ENCODE measurements around the gene EPB41L1. TPM values are rescaled to one million over a fixed set of nuclear protein-coding genes. Genes with fewer than 3 reads are reported as not detected.

Gene EPB41L1
- total RNA-seq, 1 donor from 2014 or later = 32.7 TPM

GRCh38 chr20:36281785-36282380 lies 127.3 kb downstream of the EPB41L1 start:
- DNase-seq (ENCODE audit: low spot score) = no peak
- no peaks in the 10 kb centered on the region for H3K79me2 ChIP-seq (ENCODE audit: low read depth)
- Mint-ChIP-seq H3K36me3 (no peaks in the 10 kb centered on the region), H3K27me3 (ENCODE audit: insufficient read depth, low read depth) (peaks cover 9% of the 10 kb centered on the region), H3K4me3 (no peak overlapping the region), H3K4me1 (no peaks in the 10 kb centered on the region), H3K9me3 (no peaks in the 10 kb centered on the region), H3K27ac (no peak overlapping the region)
- H3K4me1 ChIP-seq = no peaks in the 10 kb centered on the region
- no peak overlapping the region for H3K4me2 ChIP-seq
- no peak overlapping the region for H3K9ac ChIP-seq
- TF ChIP-seq EZH2phosphoT487 (IDR thresholded peaks at IDR 0.05) = no peak
- TF ChIP-seq EZH2 (IDR thresholded peaks at IDR 0.05) = no peak
- H2AFZ ChIP-seq (replicated peaks) = no peak overlapping the region
- H3K36me3 ChIP-seq = no peaks in the 10 kb centered on the region
- H3K27ac ChIP-seq = no peak overlapping the region
- H3F3A ChIP-seq (ENCODE audit: low read depth) = no peaks in the 10 kb centered on the region
- H3K27me3 ChIP-seq = no peaks in the 10 kb centered on the region
- H3K9me3 ChIP-seq (ENCODE audit: low read depth) = no peaks in the 10 kb centered on the region
- no peaks in the 10 kb centered on the region for H4K20me1 ChIP-seq (ENCODE audit: low read depth)
- H3K4me3 ChIP-seq = no peak overlapping the region

Other genes with a start within 250 kb of the EPB41L1 start
- 6.4 and 46.6 TPM in 2 replicates for gene SCAND1, start 200.2 kb upstream of the EPB41L1 start, total RNA-seq (ENCODE audit: low replicate concordance)
- 4.4 and 6.1 TPM in 2 replicates for gene CNBD2, start 186.2 kb upstream of the EPB41L1 start, total RNA-seq (ENCODE audit: low replicate concordance)
- gene AAR2, start 81.7 kb downstream of the EPB41L1 start, total RNA-seq (ENCODE audit: low replicate concordance) = 19.7 and 26.6 TPM in 2 replicates
- 21.7 and 74.5 TPM in 2 replicates for gene DLGAP4, start 151.6 kb downstream of the EPB41L1 start, total RNA-seq (ENCODE audit: low replicate concordance)